Activated CD4-positive, alpha-beta T cell treated with anti-CD3 and anti-CD28 coated beads for 24 hours (primary cell): Measurements from ENCODE around the gene FTO.

ENCODE experiments used
- DNase-seq, 2 donors: peaks; one replicate each; pipeline ENCODE4 v3.0.0-alpha.2; 2020; ENCODE audit warnings: low read depth in 2 of 2

Gene FTO

DNA sequence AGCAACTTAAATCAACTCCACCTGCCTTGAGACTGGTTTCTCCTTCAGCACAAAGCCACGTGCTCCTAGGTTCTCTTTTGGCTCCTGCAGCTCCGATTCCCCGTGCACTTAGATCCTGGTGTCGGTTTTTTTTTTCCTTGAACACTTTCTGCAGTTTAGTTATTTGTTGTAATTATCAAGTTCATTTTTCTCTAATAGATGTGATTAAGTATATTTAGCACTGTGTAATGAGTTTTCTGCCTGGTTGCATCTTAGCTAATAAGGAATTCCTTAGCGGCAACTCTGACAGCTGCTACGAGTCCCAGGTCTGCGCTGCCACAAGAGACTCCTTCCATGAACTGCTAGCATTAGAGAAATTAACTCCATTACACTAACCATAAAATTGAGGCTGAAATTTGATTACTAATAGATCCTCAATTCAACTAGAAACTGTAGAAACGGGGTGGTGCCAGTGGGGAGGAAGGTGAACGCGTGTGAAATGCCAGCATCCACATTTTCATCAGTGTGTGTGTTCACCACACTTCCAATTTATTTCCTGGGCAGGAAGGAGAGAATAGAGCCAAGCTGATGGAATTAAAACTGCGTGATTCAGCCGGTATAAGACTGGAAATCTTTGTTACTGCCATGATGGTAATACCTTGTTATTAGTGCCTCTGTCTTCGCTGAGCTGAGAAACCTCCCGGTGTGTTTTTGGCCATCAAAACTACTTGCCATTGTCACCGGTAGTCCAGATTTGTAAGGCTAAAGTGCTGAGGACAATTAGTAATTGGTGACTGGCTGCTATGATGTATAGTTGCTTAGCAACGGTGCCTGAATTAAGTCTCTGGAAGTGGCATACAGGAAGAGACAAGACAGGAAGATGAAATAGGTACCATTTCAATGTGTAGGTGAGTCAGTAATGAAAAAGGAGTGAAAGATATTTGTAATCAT lies 350.2 kb downstream of the FTO start:
- no peak for DNase-seq

GRCh38 chr16:54055191-54055590 lies 351.2 kb downstream of the FTO start:
- no peak for DNase-seq

DNA sequence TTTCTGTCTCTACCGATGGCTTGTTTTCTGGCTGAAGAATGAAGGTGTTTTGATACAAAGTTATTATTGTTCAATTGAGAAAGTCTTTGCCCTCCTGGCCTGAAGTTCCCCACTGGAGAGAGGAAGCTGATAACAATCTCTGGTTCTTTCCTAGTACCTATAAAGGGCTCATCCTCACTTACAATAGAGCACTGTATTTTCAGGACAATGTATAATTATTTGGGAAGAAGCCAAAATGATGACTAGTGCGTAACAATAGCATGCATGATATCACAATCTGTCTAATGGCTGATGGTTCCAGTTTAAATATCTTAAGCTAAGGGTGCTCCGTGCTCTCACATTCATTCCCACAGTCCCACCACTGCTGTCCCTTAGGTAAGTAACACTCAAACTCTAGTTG lies 351.9 kb downstream of the FTO start:
- DNase-seq = no peak

GRCh38 chr16:54056921-54057320 lies 353.0 kb downstream of the FTO start:
- DNase-seq = no peak

GRCh38 chr16:54059319-54059718 lies 355.4 kb downstream of the FTO start:
- no peak for DNase-seq

DNA sequence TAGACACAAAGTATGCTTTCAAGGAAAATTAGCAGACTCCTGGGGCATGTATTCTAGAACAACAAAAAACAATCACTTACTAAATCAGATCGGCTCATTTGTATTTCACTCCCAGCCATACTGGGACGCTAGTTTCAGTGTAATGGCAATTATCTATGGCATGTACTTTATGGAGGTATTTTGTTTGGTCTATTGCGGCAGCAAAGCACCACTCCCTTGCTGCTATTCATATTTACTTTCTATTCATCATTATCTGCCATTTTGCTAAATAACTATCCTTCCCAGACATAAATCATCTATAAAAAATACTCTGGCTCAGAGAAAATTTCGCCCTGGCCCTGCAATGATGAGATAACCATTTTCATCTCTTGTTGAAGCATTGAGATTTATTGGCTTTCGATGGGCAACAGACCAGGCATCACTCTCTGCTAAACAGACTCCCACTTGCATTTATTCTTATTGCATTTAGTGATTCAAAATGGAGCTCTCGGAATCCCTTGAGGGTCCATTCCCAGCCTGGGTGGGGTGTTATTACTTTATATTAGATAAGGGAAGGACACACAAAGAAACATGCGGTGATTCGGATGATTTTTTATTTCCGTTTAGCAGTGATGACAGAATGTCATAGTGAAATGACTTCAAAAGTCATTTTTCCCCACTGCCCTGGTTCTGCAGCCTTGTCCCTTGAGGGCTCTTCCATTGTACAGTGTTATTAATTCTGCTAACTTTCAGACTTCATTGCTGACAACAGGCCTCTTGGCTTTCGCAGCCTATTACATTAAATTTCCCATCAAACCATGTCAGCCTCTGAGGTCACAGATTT lies 356.9 kb downstream of the FTO start:
- DNase-seq = no peak

DNA sequence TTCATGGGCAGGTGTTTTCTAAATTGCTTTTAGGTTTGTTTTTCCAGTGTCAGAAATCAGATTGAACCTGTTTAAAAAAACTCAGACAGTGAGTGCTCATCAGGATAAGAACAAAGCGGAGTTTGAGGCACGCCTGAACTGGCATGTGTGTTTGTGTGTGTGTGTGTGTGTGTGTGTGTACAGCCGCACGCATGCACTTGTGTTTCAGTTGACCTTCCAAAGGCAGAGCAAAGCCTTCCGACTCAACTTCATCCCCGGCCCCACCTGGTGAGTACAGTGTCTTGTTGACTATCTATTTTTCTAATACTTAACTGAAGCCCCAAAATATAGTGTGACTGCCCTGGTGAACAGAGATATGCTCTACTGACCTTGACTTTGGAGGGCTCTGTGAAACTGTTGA lies 357.5 kb downstream of the FTO start:
- DNase-seq = no peak

GRCh38 chr16:54062361-54063278 lies 358.7 kb downstream of the FTO start:
- DNase-seq = no peak

DNA sequence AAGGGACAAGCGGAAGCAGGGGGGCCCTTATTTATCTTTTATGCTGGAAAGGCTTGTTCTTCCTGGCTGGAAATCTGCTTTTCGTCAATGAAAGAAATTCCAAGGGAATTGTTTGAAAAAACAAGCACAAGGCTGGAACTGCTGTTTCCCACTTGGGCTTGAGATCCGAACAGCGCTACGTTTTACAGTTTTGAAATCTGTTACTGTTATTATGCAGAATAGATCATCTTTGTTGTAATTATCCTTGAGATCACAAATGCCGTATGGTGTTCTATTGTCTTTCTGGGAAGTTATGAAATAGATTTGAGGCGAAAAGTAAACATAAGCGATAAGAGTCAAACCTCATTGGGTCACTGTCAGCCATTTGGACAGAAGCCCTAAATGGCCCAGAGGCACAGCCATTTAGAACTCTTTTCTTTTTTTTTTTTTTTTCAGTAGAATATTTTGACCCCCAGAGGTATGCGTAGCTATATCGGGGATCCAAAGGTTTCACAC lies 359.4 kb downstream of the FTO start:
- DNase-seq = no peak

GRCh38 chr16:54066451-54067105 lies 362.6 kb downstream of the FTO start:
- no peak for DNase-seq

- no peak for DNase-seq
Measured at GRCh38 chr16:54067322-54068065, 363.5 kb downstream of the FTO start.

- DNase-seq = no peak
Measured at GRCh38 chr16:54068212-54068611, 364.3 kb downstream of the FTO start.

- DNase-seq = no peak
Measured at GRCh38 chr16:54069601-54070239, 365.8 kb downstream of the FTO start.

DNA sequence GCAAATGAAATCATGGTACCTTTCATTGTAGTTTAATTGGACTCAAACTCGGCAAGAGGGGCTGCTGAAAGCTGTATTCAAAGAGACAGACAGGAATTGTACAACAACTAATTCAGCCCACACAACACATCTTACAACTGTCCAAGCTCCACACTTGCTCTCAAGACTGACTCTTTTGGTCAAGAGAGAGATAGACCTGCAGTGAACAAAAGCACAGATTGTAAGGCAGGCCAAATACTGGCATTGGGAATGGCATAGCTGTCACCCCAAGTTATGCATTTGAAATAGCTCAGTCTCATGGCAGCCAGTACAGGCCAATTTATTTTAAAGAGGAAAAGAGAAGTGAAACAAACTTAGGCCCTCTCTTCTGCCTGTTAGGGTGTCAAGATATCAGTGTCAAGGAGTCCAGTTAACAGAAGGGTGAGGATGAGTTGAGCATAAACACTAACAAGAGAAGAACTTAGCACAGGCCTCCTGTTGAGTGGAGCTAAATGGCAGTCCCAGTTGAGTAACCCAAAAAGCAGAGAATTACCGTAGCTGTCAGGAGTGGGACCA lies 366.9 kb downstream of the FTO start:
- DNase-seq = no peak

- no peak for DNase-seq
Measured at GRCh38 chr16:54071514-54071913, 367.6 kb downstream of the FTO start.

DNA sequence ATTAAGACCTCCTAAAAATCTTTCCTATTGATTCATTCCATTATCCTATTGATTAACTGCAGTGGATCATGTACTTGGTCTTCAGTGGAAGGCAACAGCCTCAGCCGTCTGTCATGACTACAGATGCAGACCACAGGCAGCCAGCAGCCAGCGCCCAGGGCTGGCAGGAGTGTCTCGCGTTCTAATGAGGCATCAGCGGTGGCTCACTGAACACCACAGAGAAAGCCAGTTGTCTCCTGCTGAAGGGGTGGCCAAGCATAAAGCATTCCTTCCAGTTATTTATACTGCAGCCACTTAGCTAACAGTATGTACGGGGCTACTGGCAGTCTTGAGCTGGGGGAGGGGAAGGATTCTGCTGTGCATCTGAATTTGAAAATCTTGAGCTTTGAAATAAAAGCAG lies 368.3 kb downstream of the FTO start:
- DNase-seq = no peak

GRCh38 chr16:54073356-54073755 lies 369.4 kb downstream of the FTO start:
- DNase-seq = no peak

GRCh38 chr16:54075446-54075845 lies 371.5 kb downstream of the FTO start:
- no peak for DNase-seq

DNA sequence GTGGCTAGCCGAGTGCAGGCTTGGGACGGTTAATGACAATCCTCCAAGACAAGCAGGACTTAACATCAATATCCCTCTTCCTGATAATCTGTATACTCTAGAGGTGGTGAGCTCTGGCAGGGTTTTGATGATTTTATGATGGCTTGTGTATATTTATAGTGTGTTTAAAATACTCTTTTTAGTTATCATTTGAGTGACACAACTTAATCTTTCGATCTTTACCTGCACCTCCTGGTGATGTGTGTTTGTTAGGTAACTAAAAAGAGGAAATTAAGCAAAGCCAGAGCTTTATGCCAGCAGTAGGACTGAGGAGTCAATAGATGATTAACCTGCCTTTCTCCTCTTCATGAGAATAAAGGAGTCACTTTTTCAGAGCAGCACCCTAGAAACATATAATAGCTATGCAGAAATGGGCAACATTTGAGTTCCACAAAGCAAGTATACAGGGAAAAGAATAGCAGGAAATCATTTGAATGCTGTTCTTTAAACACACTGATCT lies 372.1 kb downstream of the FTO start:
- DNase-seq = no peak
